ENCODE measurements around the gene STIM1. TPM values are rescaled to one million over a fixed set of nuclear protein-coding genes. Genes with fewer than 3 reads are reported as not detected.

STIM1 gene
- total and polyA plus RNA-seq, 10 of the 15 experiments (the other 5 are each of a cell fraction or from before 2014, with no cell fraction given) = 8.6 to 57.7 (median 29.3) TPM

- WGBS (ENCODE audit: insufficient coverage, insufficient replicate concordance, low lambda C conversion rate, missing lambda C conversion rate) = 29% methylated on average over 4 of the region's 4 CpGs
- peak; percentile 47 for FAIRE-seq
- ATAC-seq = peak; percentile 60
- no TSS peak for BruUV-seq (replicated peaks)
- H3K9me3 ChIP-seq (replicated peaks; ENCODE audit: control insufficient read depth, insufficient read depth, low read length) = no peaks in the 10 kb centered on the region
- ChIA-PET CTCF (interaction anchor here (0.6 to 39.6 kb wide), 10 partner anchors 5 to 210 kb away, joined by 3 to 1047 read pairs (median 11); partner anchors contain the start of genes RHOG and STIM1), POLR2A (interaction anchor here (0.6 to 13.2 kb wide), 11 partner anchors 15 to 198 kb away, joined by 3 to 405 read pairs (median 4); partner anchors contain the start of gene RHOG), RAD21 (ENCODE audit: unreplicated experiment) (interaction anchor here (0.6 to 16.5 kb wide), 18 partner anchors 10 to 206 kb away, joined by 3 to 605 read pairs (median 6); partner anchors contain the start of gene RHOG), SMC1A (ENCODE audit: uncharacterized antibody, unreplicated experiment) (interaction anchor here (0.7 to 21.1 kb wide), 24 partner anchors 8 to 213 kb away, joined by 3 to 805 read pairs (median 6); partner anchors contain the start of gene PGAP2)
- H3K36me3 ChIP-seq (ENCODE audit: control insufficient read depth in 2 of 2, insufficient read depth in 2 of 2, low read length in 1 of 2) = no peaks in the 10 kb centered on the region
- H3K4me2 ChIP-seq (ENCODE audit: control insufficient read depth, insufficient read depth) = peak overlapping the region; percentile 98
- in situ Hi-C loops (cut with MboI) (loop anchor here (25.0 kb wide), 2 partner anchors 1478 to 1828 kb away; partner anchors contain the start of genes OR51B5, TRIM22 and TRIM5), intact Hi-C loops (cut with micrococcal nuclease; ENCODE audit: unreplicated experiment) (no loop called here)
- H3K27me3 ChIP-seq (replicated peaks in 1 of 2; ENCODE audit: control insufficient read depth in 2 of 2, insufficient read depth in 2 of 2, low read length in 1 of 2) = no peaks in the 10 kb centered on the region
- H3K27ac ChIP-seq (ENCODE audit: control insufficient read depth, insufficient read depth) = peak overlapping the region; percentile 79
- peaks cover 35% of the 10 kb centered on the region for H3K4me1 ChIP-seq (ENCODE audit: control insufficient read depth, insufficient read depth, low read length)
- H3K4me3 ChIP-seq = peak overlapping the region; percentile 94
- peaks cover 87% of the 10 kb centered on the region for H3K79me2 ChIP-seq (ENCODE audit: control insufficient read depth, insufficient read depth, low read length)
- no peak for DNase-seq (ENCODE audit: low read depth, low spot score)
- H2AFZ ChIP-seq (ENCODE audit: control insufficient read depth, low read depth, low read length) = peak overlapping the region; percentile 54
- H3K9ac ChIP-seq (ENCODE audit: control insufficient read depth, insufficient read depth, low read length) = peak overlapping the region; percentile 69
- H4K20me1 ChIP-seq (ENCODE audit: control insufficient read depth, insufficient read depth) = no peaks in the 10 kb centered on the region
- TF ChIP-seq KLF5 (IDR thresholded peaks at IDR 0.05; ENCODE audit: partially characterized antibody) = no peak
- peak; percentile 70; the same call in 1 of the 2 replicates for TF ChIP-seq WRNIP1 (IDR thresholded peaks at IDR 0.05; ENCODE audit: borderline replicate concordance, low read depth, low read length)
- peak; percentile 37 for TF ChIP-seq PBX3 (IDR thresholded peaks at IDR 0.05; ENCODE audit: insufficient replicate concordance, low read depth, low read length)
- TF ChIP-seq HDAC2 (IDR thresholded peaks at IDR 0.05) = no peak
- TF ChIP-seq NBN (IDR thresholded peaks at IDR 0.05) = 0 out of 2 replicates have a peak, but pooled peaks have one; percentile 51
- TF ChIP-seq SMAD5 (IDR thresholded peaks at IDR 0.05; ENCODE audit: low read depth) = 0 out of 2 replicates have a peak, but pooled peaks have one; percentile 49
- no peak for TF ChIP-seq FOXM1 (IDR thresholded peaks at IDR 0.05; ENCODE audit: low read depth, low read length)
- no peak for TF ChIP-seq RFX5 (IDR thresholded peaks at IDR 0.05; ENCODE audit: low read depth, low read length)
- TF ChIP-seq MXI1 (IDR thresholded peaks at IDR 0.05; ENCODE audit: low read depth, low read length) = peak; percentile 51; the same call in 1 of the 2 replicates
- peak; percentile 72 to 91 for TF ChIP-seq SRF (IDR thresholded peaks at IDR 0.05; ENCODE audit: low read depth in 2 of 2, low read length in 2 of 2)
- peak; percentile 49; the same call in 1 of the 2 replicates for TF ChIP-seq PML (IDR thresholded peaks at IDR 0.05; ENCODE audit: low read length)
- TF ChIP-seq MLLT1 (IDR thresholded peaks at IDR 0.05) = peak; percentile 55; the same call in 1 of the 2 replicates
- TF ChIP-seq LARP7 (IDR thresholded peaks at IDR 0.05) = peak; percentile 42; the same call in 1 of the 2 replicates
- peak; percentile 92 for TF ChIP-seq MEF2A (IDR thresholded peaks at IDR 0.05; ENCODE audit: insufficient read depth, low read depth, low read length)
- peak; percentile 13 for TF ChIP-seq RELA (IDR thresholded peaks at IDR 0.05; ENCODE audit: borderline replicate concordance, partially characterized antibody)
- peak; percentile 51 for TF ChIP-seq IKZF1 (conservative IDR thresholded peaks at IDR 0.05)
- TF ChIP-seq ZBTB40 (IDR thresholded peaks at IDR 0.05; ENCODE audit: borderline replicate concordance) = no peak
- TF ChIP-seq ESRRA (IDR thresholded peaks at IDR 0.05; ENCODE audit: low read length) = no peak
These were observed 4.0 kb downstream of the STIM1 start for GRCh38 chr11:3859373-3859881.

Data from GM12878 (cell line).